ENCODE results near the gene OR13J1.

DNA sequence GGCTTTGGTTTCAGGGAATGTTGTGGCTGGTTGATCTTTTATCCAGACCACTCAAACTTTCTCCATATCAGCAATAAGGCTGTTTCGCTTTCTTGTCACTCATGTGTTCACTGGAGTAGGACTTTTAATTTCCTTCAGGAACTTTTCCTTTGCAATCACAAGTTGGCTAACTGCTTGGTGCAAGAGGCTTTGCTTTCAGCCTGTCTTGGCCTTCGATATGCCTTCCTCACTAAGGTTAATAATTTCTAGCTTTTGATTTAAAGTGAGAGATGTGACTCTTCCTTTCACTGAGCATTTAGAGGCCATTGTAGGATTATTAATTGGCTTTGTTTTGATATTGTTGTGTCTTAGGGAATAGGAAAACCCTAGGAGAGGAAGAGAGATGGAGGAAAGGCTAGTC is 28.8 kb upstream of the OR13J1 start:
- no peak for TF ChIP-seq CTCF (IDR thresholded peaks at IDR 0.05)
- TF ChIP-seq POLR2A (IDR thresholded peaks at IDR 0.05) = no peak

All from body of pancreas (tissue), 4 donors.